Pons (tissue), 1 donor: ENCODE results near the gene CEP63.
A peak's percentile ranks its signal among the peaks of the same experiment; 100 is the strongest.

Experiments
- DNase-seq: peaks from one replicate; pipeline ENCODE4 v3.0.0-alpha.2; 2016; ENCODE audit warnings: low spot score

The CEP63 gene

DNA sequence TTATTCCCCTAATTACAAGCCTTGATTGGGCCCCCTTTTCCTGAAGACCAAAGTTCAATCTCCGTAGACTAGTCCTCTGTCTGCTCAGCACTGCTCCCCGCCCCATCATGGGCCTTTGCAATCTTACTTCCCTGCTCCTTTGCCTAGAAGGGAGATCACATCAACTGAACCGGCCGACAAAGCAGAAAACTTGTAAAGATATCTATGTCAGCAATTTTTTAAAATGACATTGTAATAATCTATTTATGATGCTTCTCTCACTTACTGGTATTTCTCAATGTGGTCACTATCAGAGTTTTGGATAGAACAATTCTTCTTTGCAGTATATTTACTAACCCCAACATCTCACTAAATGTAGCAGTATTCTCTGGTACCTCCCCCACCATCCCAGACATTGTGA lies 17.3 kb upstream of the CEP63 start:
- DNase-seq, result no peak

- no peak for DNase-seq
Measured at GRCh38 chr3:134471521-134472193, 14.2 kb upstream of the CEP63 start.

GRCh38 chr3:134472831-134473230 lies 13.0 kb upstream of the CEP63 start:
- DNase-seq, result no peak

DNA sequence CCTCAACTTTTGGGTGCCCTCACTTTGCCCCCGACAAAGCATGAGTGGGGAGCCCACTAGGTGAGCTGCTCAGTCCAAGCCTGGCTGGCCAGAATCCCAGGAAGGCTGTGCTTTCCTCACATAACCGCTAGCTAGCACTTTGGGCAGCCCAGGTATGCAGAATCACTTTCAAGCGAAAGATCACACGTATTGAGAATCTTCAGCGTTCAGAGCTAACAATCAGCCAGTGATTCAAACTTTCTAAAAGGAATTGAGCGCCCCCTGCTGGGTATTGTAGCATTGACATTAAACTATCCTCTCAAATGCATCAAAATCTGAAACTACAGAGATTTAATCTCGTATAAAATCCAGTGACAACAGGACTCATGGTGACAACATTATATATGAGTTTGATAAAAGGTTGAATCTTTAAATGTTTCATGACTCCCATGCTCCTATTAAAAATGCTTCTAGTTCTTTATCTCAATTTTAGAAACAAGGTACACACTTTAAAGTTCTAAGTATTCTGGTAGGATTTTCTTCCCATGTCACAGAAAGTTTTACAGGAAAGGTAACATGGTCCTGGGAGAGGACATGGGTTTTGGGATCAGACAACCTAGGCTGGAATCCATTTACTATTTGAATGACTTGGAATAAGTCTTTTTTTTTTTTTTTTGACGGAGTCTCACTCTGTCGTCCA lies 11.8 kb upstream of the CEP63 start:
- peak; percentile 88 for DNase-seq

- no peak for DNase-seq
Measured at GRCh38 chr3:134474956-134475355, 10.9 kb upstream of the CEP63 start.

GRCh38 chr3:134476306-134476705 lies 9.6 kb upstream of the CEP63 start:
- no peak for DNase-seq

DNA sequence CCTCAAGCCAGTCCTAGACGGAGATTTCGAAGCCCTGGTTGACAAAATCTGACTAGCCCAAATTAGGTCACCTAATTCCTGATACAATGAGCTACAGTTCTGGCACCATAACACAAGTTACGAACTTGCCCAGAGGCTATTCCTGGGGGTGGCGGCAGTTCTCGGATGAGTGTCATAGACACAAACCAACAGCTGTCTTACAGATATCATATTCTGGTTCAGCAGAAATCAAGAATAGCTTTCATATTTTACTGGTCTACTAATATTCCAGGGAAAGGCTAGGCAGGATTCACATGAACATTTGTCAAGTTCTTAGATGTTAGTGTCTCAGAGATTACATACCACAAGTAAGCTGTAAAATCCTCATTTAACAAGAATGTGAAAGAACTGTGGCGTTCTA lies 8.9 kb upstream of the CEP63 start:
- no peak for DNase-seq

GRCh38 chr3:134477938-134478337 lies 7.9 kb upstream of the CEP63 start:
- DNase-seq, result no peak

- no peak for DNase-seq
Measured at GRCh38 chr3:134480546-134480945, 5.3 kb upstream of the CEP63 start.

DNA sequence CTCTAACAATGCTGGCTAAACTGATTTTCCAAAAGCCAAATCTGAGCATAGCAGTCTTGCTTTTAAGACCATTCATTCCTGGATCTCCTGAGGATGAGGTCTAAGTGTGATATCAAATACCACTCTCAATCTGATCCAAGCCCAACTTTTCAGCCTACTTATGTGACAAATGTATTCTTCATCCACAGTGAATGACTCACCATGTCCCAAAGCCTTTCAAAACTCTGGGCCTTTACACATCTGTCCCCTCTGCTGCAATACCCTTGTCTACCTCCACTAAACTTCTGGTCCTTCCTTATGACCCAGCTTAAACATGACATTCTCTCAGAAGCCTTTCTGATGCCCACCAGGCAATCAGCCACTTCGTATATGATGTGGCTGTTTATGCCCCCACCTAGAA lies 4.7 kb upstream of the CEP63 start:
- DNase-seq, result no peak

DNA sequence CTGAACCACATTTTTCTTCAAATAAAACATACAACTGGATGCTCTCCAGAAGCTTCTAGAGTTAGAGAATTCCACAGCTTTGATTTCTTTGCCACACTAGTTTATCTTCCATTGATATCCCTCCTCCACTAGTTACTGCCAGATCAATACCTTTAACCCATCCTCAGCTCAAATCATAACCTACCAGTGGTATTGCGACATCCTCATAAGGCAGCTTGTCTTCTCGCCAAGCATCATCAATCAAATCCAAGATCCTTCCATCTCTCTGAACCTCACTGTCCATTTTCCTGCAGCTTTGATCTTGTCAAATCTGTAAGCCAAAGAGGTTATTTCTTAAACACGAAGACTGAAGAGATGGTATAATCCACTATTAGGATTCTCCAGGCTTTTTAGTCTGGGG lies 3.2 kb upstream of the CEP63 start:
- DNase-seq, result no peak

GRCh38 chr3:134483195-134483900 lies 2.5 kb upstream of the CEP63 start:
- no peak for DNase-seq

DNA sequence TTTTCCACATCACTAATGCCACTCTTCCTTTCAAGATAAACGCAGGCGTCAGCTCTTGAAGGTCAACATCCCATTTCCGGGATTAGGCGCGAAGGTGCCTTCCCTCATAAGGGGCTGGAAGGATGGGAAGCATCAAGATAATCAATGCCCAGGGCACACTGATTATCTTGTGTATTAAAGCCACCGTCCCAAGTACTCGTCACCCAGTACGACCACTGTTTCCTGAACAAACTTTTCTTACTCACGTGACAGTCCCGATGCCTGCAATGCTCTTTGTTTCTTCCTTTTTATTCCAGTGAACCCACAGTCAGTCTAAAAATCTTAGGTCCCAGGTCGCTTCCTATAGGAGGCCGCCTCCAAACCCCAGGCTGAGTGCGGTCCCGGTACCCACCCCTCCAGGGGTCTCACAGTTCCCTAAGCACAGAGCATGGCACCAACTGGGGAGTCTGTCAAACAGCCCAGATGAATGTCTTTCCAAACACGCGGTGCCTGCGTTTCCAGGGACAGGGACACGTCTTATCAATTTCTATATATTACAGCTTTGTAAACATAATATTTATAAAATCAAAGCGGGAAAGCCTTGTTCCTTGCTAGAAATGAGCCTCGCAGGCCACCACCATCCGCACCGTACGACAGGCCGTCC lies 661 bp upstream of the CEP63 start:
- DNase-seq, result peak; percentile 61

DNA sequence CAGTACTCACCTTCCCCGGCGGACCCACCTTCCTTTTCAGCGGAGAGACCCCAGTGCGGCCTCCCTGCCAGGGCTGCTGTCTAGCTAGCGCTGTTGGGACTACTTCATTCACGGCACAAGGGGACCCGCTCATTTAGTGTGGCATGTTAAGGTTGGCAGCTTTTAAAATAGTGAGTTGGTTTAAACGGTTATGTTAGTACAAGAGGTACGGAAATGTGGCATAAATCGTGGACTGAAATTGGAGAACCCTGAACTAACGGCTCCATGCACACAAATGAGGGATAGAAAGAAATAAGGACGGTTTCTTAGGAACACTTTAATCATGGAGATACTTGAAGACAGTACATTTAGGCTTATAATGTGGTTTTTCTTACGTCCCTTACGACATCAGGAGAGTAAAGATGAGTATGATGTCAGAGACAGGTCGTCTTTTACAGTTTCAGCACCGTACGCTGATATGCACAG lies 752 bp downstream of the CEP63 start:
- peak; percentile 38 for DNase-seq

DNA sequence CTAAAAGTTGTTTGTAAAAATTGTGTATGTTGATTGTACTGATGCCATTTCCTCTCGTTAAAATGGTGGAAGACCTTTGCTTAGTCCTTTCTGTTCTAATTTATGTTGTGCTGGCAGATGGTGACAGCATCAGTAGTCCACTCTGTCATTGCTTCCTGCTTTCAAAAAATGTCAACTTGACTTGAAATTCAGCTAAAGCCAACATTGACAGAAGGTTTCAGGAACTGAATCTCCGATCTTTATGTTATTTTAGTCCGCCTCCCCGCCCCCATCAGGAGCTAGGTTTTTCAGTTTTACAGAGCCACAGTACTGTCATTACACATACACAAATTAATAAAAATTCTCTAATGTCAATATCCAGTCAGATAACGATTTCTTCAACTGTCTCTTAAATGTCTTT lies 1.5 kb downstream of the CEP63 start:
- peak; percentile 50 for DNase-seq

DNA sequence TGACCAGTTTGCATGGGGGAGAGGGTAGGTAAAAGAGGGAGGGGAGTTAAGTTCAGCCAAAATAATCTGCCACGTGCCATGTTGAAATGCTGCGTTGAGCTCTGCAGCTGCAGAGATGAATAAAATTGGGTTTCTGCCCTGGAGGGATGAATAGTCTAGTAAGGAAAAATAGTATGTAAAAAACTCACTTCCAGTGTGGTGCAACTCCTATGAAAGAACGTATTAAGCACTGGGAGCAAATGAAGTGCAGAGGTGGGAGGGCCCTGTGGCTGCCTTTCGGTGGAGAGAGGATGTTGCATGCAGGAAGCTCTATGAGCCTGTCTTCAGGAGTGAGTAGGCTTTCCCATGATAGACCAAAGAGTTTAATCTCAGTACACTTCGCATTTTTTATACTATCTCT lies 8.6 kb downstream of the CEP63 start:
- DNase-seq, result no peak

DNA sequence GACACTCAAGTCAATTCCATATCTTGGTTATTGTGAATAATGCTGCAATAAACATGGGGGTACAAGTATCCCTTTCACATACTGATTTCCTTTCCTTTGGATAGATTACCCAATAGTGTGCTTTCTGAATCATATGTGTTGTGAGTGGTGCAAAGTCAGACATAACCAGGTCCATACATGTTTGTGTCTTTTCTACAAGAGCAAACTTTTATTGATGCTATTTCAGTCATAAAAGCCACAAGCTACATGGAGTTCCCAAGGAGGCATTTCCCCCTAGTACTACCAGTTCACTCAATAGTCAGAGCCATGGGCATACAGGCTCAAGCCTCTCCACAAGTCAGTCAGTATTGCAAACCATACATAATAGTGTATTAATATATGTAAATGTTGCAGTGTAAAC lies 10.1 kb downstream of the CEP63 start:
- no peak for DNase-seq

DNA sequence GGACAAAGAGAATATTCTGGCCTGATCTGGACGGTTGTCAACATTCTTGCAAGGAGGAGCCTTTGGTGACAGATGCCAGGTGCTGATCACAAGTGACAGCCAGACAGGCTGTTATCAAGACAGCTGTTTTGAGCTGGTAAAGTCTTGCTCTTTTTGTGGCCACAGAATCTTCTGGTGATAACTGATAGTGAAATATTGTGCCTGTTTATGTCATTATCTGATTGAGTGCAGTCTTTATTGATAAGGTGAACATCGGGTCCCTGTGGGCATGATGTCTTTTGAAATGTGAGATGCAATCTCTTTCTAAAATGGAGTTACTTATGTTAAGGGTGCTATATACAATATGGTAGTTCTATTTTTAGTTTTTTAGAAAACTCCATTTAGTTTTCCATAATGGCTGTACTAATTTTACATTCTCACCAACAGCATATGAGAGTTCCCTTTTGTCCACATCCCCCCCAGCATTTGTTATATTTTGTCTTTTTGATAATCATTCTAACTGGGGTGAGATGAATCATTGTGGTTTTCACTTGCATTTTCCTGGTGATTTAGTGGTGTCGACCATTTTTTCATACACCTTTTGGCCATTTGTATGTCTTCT lies 10.7 kb downstream of the CEP63 start:
- no peak for DNase-seq

DNA sequence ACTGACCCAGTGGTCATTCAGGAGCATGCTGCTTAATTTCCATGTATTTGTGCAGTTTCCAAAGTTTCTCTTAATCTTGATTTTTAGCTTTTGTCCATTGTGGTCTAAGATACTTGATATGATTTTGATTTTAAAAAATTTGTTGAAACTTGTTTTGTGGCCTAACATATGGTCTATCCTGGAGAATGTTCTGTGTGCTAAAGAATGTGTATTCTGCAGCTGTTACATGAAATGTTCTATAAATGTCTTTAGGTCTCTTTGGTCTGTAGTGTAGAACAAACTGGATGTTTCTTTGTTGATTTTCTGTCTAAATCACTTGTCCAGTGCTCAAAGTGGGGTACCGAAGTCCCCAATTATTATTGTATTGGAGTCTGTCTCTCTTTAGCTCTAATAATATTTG lies 17.4 kb downstream of the CEP63 start:
- DNase-seq, result no peak

DNA sequence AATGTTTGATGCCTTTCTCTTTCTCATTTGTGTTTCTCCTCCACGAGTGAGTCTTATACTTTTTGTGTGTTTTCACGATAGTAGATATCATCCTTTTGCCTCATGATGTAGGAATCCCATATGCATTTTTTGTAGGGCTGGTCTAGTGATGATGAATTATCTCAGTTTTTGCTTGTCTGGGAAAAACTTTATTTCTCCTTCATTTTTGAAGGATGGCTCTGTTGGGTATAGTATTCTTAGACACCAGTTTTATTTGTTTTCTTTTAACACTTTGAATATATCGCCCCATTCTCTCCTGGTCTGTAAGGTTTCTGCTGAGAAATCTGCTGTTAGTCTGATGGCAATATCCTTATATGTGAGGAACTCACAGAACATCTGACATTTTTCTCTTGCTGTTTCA lies 18.3 kb downstream of the CEP63 start:
- DNase-seq, result no peak

GRCh38 chr3:134505485-134505884 lies 19.6 kb downstream of the CEP63 start:
- no peak for DNase-seq

- no peak for DNase-seq
Measured at GRCh38 chr3:134511500-134511899, 25.6 kb downstream of the CEP63 start.
